KMS-11 (cell line): Measurements from ENCODE around the gene CAMK2G.

Source experiments
- H2AFZ ChIP-seq: fragments of 200-600 bp; sonication (generic); 2 replicates; pipeline ENCODE4 v1.6.1; 2016; ENCODE audit warnings: antibody characterized with exemption, mixed run types, low read depth
- H3K27ac ChIP-seq: fragments of 200-600 bp; sonication (generic); 2 replicates; pipeline ENCODE4 v1.6.1; 2016; ENCODE audit warnings: mild to moderate bottlenecking, mixed run types
- H3K27me3 ChIP-seq: fragments of 200-600 bp; sonication (generic); 2 replicates; pipeline ENCODE4 v1.6.1; 2017; ENCODE audit warnings: mild to moderate bottlenecking, low read depth, mixed run types, moderate library complexity; ENCODE audit not compliant: insufficient read depth
- H3K36me3 ChIP-seq: fragments of 200-600 bp; sonication (generic); 2 replicates; pipeline ENCODE4 v1.6.1; 2017; ENCODE audit warnings: mild to moderate bottlenecking, mixed run types; ENCODE audit not compliant: insufficient read depth
- H3K4me1 ChIP-seq: fragments of 200-600 bp; sonication (generic); 2 replicates; pipeline ENCODE4 v1.6.1; 2016; ENCODE audit warnings: mild to moderate bottlenecking, low read depth, mixed run types; ENCODE audit not compliant: poor library complexity, severe bottlenecking
- H3K4me2 ChIP-seq: fragments of 200-600 bp; sonication (generic); 2 replicates; pipeline ENCODE4 v1.7.0; 2016; ENCODE audit warnings: mild to moderate bottlenecking, mixed run types
- H3K4me3 ChIP-seq: fragments of 200-600 bp; sonication (generic); IDR thresholded peaks from 2 replicates; pipeline ENCODE4 v1.6.1; 2017; ENCODE audit warnings: low read depth, low read length, mixed read lengths; ENCODE audit not compliant: insufficient read depth
- H3K79me2 ChIP-seq: fragments of 200-600 bp; sonication (generic); 2 replicates; pipeline ENCODE4 v1.6.1; 2016; ENCODE audit warnings: low read depth, mixed run types; ENCODE audit not compliant: insufficient read depth
- H3K9ac ChIP-seq: fragments of 200-600 bp; sonication (generic); 2 replicates; pipeline ENCODE4 v1.6.1; 2016; ENCODE audit warnings: mild to moderate bottlenecking, mixed run types
- H4K20me1 ChIP-seq: fragments of 200-600 bp; sonication (generic); 2 replicates; pipeline ENCODE4 v1.6.1; 2016; ENCODE audit warnings: mild to moderate bottlenecking, mixed run types; ENCODE audit not compliant: insufficient read depth
- TF ChIP-seq, protein P1 (sequence below): fragments of 200-600 bp; sonication (generic); conservative IDR thresholded peaks from 2 replicates; pipeline ENCODE4 v1.6.1; 2017; ENCODE audit warnings: low read depth, mild to moderate bottlenecking, antibody characterized with exemption, low read length, moderate library complexity, mixed read lengths

Gene CAMK2G

DNA sequence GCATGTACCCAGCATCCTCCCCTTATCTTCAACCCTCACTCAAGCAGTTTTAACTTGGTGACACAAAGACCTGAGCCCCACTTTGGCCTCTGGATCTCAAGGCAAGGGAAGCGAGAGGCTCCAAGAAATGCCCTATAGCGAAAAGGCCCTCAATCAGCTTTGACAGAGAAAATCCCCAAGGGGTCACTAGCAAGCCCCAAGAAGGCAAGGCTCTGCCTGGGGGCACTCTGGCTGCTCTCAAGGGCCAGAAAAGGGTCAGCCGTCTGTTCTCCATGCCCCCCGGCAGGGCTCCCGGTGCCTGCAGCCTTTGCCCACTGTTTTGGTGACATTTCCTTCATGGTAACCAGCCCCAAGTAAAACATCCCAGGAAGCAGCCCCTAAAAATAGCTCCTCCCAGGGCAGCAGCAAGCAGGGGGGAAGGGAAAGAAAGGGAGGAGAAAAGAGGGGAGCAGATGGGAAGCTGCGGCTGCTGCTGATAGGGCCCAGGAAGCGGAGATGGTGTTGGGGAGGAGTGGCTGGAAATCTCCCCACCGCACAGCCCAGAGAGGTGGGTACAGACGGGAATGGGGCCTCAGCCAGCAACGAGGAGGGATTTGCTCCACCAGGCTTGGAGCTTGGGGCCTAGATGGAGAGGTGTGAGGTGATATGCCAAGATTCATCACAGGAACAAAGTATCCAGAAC is 7.1 kb downstream of the CAMK2G start:
- H3K27me3 ChIP-seq, result no peaks in the 10 kb centered on the region
- H4K20me1 ChIP-seq, result 0 out of 2 replicates have a peak, but pooled peaks cover 5% of the 10 kb centered on the region
- no peaks in the 10 kb centered on the region; the same call in 1 of the 2 replicates for H3K36me3 ChIP-seq
- H3K27ac ChIP-seq, result peak overlapping the region; percentile 29; the same call in 1 of the 2 replicates
- H2AFZ ChIP-seq, result no peak overlapping the region
- H3K9ac ChIP-seq, result no peak overlapping the region
- peaks cover 75% of the 10 kb centered on the region for H3K4me1 ChIP-seq
- peak overlapping the region; percentile 21; the same call in 1 of the 2 replicates for H3K4me2 ChIP-seq
- no peak overlapping the region for H3K4me3 ChIP-seq
- H3K79me2 ChIP-seq, result peaks cover 99% of the 10 kb centered on the region
- TF ChIP-seq, protein P1, sequence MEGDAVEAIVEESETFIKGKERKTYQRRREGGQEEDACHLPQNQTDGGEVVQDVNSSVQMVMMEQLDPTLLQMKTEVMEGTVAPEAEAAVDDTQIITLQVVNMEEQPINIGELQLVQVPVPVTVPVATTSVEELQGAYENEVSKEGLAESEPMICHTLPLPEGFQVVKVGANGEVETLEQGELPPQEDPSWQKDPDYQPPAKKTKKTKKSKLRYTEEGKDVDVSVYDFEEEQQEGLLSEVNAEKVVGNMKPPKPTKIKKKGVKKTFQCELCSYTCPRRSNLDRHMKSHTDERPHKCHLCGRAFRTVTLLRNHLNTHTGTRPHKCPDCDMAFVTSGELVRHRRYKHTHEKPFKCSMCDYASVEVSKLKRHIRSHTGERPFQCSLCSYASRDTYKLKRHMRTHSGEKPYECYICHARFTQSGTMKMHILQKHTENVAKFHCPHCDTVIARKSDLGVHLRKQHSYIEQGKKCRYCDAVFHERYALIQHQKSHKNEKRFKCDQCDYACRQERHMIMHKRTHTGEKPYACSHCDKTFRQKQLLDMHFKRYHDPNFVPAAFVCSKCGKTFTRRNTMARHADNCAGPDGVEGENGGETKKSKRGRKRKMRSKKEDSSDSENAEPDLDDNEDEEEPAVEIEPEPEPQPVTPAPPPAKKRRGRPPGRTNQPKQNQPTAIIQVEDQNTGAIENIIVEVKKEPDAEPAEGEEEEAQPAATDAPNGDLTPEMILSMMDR, result no peak

DNA sequence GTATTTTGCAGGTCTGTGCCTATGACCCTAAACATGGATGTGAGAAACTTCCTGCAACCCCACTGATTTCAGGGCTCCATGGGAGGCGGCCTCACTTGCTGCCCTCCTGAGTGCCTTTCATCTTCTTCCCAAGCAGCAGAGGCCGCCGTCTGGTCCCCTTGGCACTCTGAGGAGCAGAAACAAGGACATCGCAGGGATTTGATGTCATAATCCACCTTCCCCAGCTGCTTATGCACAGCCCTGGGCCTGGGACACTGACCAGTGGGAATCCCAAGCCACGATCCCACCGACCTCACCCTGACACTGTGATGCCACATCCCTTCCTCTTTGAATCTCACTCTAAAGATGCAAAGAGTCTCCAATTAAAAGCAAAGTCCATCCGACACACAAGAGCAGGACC is 7.7 kb downstream of the CAMK2G start:
- Histone ChIP-seq H3K4me2 (peak overlapping the region; percentile 21; the same call in 1 of the 2 replicates), H3K27me3 (no peaks in the 10 kb centered on the region), H3K9ac (no peak overlapping the region), H2AFZ (no peak overlapping the region), H3K27ac (peak overlapping the region; percentile 29; the same call in 1 of the 2 replicates), H3K4me3 (no peak overlapping the region), H3K79me2 (peaks cover 99% of the 10 kb centered on the region), H3K36me3 (no peaks in the 10 kb centered on the region; the same call in 1 of the 2 replicates), H4K20me1 (0 out of 2 replicates have a peak, but pooled peaks cover 2% of the 10 kb centered on the region), H3K4me1 (peaks cover 75% of the 10 kb centered on the region)
- TF ChIP-seq, protein P1, result no peak

DNA sequence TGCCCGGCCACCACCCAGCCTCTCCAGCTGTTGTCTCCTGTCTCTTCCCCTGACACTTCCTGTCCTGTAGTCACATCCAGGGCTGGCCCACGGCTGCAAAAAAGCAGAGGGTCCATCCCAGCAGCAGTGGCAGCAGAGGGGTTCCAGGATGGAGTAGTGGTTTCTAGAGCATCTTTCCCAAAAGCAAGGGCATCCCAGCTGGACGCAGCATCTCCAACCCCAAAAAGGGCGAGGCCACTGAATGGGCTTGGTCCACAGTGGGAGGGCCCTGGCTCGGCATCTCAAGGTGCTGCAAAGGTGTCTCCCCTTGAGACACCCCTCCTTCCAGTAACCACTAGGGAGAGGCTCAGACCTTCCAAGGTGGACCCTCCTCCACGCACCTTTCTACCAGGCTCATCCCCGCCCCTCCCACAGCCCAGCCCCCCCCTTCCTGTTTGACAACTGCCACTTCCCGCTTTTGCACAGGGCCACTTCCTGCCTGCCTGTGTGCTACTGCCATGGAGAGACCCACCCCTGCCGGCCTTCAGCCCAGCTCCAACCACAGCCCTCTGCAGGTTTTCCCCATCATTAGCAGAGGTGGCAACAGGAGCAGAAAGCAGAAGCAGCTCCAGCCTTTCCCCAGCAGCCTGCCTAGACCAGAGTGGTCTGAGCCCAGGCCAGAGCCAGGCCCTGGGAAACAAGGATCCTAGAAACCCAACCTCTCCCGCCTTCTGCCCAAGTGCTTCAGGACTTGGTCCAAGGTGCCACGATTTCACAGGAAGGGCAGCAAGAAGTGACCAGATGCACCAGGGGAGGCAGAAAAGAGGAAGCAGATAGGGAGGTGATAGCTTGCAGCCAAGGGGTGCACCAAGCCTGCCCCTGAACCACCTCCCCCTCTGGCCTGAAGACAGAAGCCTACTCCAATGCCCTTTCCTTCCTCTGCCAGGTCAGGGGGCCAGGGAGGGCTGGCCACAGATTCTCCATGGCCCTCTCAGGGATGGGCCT is 8.6 kb downstream of the CAMK2G start:
- no peaks in the 10 kb centered on the region for H3K27me3 ChIP-seq
- H3K4me1 ChIP-seq, result peaks cover 76% of the 10 kb centered on the region
- no peaks in the 10 kb centered on the region; the same call in 1 of the 2 replicates for H3K36me3 ChIP-seq
- TF ChIP-seq, protein P1, result no peak
- H2AFZ ChIP-seq, result no peak overlapping the region
- peak overlapping the region; percentile 10; the same call in 1 of the 2 replicates for H3K4me2 ChIP-seq
- H3K27ac ChIP-seq, result peak overlapping the region; percentile 29; the same call in 1 of the 2 replicates
- no peaks in the 10 kb centered on the region for H4K20me1 ChIP-seq
- H3K79me2 ChIP-seq, result peaks cover 94% of the 10 kb centered on the region
- no peak overlapping the region for H3K9ac ChIP-seq
- H3K4me3 ChIP-seq, result no peak overlapping the region

DNA sequence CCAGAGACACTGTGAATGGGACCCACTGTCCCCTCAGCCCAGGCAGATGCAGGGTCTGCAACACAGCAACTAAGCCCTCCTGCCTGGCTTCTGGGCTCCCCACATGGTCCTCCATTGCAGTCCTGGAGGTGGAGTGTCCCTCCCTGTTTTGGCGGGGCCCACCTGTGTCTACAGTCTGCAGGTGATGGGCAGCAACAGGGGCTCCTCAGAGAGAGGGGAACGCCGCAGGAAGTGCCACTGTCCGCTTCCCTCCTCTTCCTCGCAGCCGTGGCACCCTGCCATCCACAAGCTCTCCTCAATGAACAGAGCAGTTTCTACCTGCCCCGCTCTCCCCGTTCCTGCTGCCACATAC is 9.3 kb downstream of the CAMK2G start:
- Histone ChIP-seq H3K27ac (no peak overlapping the region), H3K36me3 (no peaks in the 10 kb centered on the region; the same call in 1 of the 2 replicates), H3K27me3 (no peaks in the 10 kb centered on the region), H3K4me2 (no peak overlapping the region), H2AFZ (no peak overlapping the region), H3K4me3 (no peak overlapping the region), H3K79me2 (peaks cover 87% of the 10 kb centered on the region), H3K9ac (no peak overlapping the region), H4K20me1 (no peaks in the 10 kb centered on the region), H3K4me1 (peaks cover 82% of the 10 kb centered on the region)
- TF ChIP-seq, protein P1, result no peak
